HG02610 (cell line): Measurements from ENCODE around the gene TRAM2.
A peak's percentile ranks its signal among the peaks of the same experiment; 100 is the strongest.

Experiments used
- ATAC-seq: cut with Tn5 transposase; IDR thresholded peaks from one replicate; pipeline ENCODE4 v1.9.1; 2021; ENCODE audit warnings: mild to moderate bottlenecking, moderate library complexity; ENCODE audit not compliant: unreplicated experiment

Gene TRAM2

GRCh38 chr6:52595000-52595795 lies 18.3 kb upstream of the TRAM2 start:
- ATAC-seq: peak; percentile 89

- no peak for ATAC-seq
These were observed 17.4 kb upstream of the TRAM2 start for GRCh38 chr6:52594221-52594620.

- no peak for ATAC-seq
These were observed 15.0 kb upstream of the TRAM2 start for GRCh38 chr6:52591832-52592231.

- ATAC-seq: no peak
These were observed 13.5 kb upstream of the TRAM2 start for GRCh38 chr6:52590152-52590891.

- ATAC-seq: no peak
These were observed 11.8 kb upstream of the TRAM2 start for GRCh38 chr6:52588710-52589091.

- ATAC-seq: no peak
These were observed 11.3 kb upstream of the TRAM2 start for GRCh38 chr6:52588087-52588709.

GRCh38 chr6:52587001-52587400 lies 10.1 kb upstream of the TRAM2 start:
- no peak for ATAC-seq

- ATAC-seq: no peak
These were observed 7.3 kb upstream of the TRAM2 start for GRCh38 chr6:52584203-52584602.

GRCh38 chr6:52582996-52583395 lies 6.1 kb upstream of the TRAM2 start:
- ATAC-seq: no peak

- no peak for ATAC-seq
These were observed 5.6 kb upstream of the TRAM2 start for GRCh38 chr6:52582446-52582845.

GRCh38 chr6:52580905-52581304 lies 4.0 kb upstream of the TRAM2 start:
- no peak for ATAC-seq

- no peak for ATAC-seq
These were observed 2.3 kb upstream of the TRAM2 start for GRCh38 chr6:52579006-52579660.

GRCh38 chr6:52577778-52578463 lies 1.1 kb upstream of the TRAM2 start:
- ATAC-seq: no peak

GRCh38 chr6:52576392-52577021 lies 353 bp downstream of the TRAM2 start:
- ATAC-seq: peak; percentile 60

GRCh38 chr6:52576054-52576391 lies 837 bp downstream of the TRAM2 start:
- ATAC-seq: no peak

GRCh38 chr6:52575502-52575892 lies 1.4 kb downstream of the TRAM2 start:
- ATAC-seq: no peak

GRCh38 chr6:52574709-52575501 lies 2.0 kb downstream of the TRAM2 start:
- ATAC-seq: peak; percentile 42

GRCh38 chr6:52573295-52573694 lies 3.6 kb downstream of the TRAM2 start:
- no peak for ATAC-seq

- ATAC-seq: no peak
These were observed 4.3 kb downstream of the TRAM2 start for GRCh38 chr6:52572536-52572935.
